Measurements from ENCODE around the gene CFAP97D2.
"Not testable (repeated sequence)": the region's sequence is repeated elsewhere in the genome, so short reads cannot be mapped to it uniquely, and the experiment has no call there.

CFAP97D2 gene

GRCh38 chr13:114237415-114238112 is 58.5 kb downstream of the CFAP97D2 start:
- no peak for DNase-seq

- DNase-seq, result no peak
Observed at GRCh38 chr13:114241918-114242317, 62.9 kb downstream of the CFAP97D2 start.

GRCh38 chr13:114243971-114244370 is 64.9 kb downstream of the CFAP97D2 start:
- DNase-seq, result no peak

GRCh38 chr13:114244637-114245036 is 65.6 kb downstream of the CFAP97D2 start:
- no peak for DNase-seq

GRCh38 chr13:114248011-114248410 is 69.0 kb downstream of the CFAP97D2 start:
- no peak for DNase-seq

- DNase-seq, result no peak
Observed at GRCh38 chr13:114249077-114249476, 70.0 kb downstream of the CFAP97D2 start.

GRCh38 chr13:114251639-114252440 is 72.8 kb downstream of the CFAP97D2 start:
- not testable (repeated sequence) for DNase-seq

GRCh38 chr13:114256547-114256946 is 77.5 kb downstream of the CFAP97D2 start:
- peak in 1 of 2 donors; percentile 35 for DNase-seq

GRCh38 chr13:114257014-114257413 is 78.0 kb downstream of the CFAP97D2 start:
- DNase-seq, result no peak

- DNase-seq, result no peak
Observed at GRCh38 chr13:114258589-114258988, 79.5 kb downstream of the CFAP97D2 start.

GRCh38 chr13:114259374-114259773 is 80.3 kb downstream of the CFAP97D2 start:
- no peak for DNase-seq

GRCh38 chr13:114259974-114260373 is 80.9 kb downstream of the CFAP97D2 start:
- DNase-seq, result no peak

- DNase-seq, result no peak
Observed at GRCh38 chr13:114260814-114261213, 81.8 kb downstream of the CFAP97D2 start.

- no peak for DNase-seq
Observed at GRCh38 chr13:114261328-114261965, 82.4 kb downstream of the CFAP97D2 start.

GRCh38 chr13:114263578-114263977 is 84.5 kb downstream of the CFAP97D2 start:
- peak in 1 of 2 donors; percentile 7 for DNase-seq

GRCh38 chr13:114264313-114264712 is 85.3 kb downstream of the CFAP97D2 start:
- DNase-seq, result not testable (repeated sequence)

- no peak for DNase-seq
Observed at GRCh38 chr13:114264886-114265611, 86.0 kb downstream of the CFAP97D2 start.

GRCh38 chr13:114266241-114266640 is 87.2 kb downstream of the CFAP97D2 start:
- no peak for DNase-seq

GRCh38 chr13:114268344-114269280 is 89.6 kb downstream of the CFAP97D2 start:
- DNase-seq, result no peak

- DNase-seq, result no peak
Observed at GRCh38 chr13:114269281-114269770, 90.3 kb downstream of the CFAP97D2 start.

All from bone marrow (tissue), 2 donors.